MM.1S (cell line): ENCODE measurements around the gene CTNNBL1.

Experiments
- DNase-seq: peaks from one replicate; pipeline ENCODE4 v3.0.0-alpha.2; 2015
- H2AFZ ChIP-seq: fragments of 300-600 bp; sonication (generic); 2 replicates; pipeline ENCODE4 v1.6.0; 2016; ENCODE audit warnings: antibody characterized with exemption, low read length
- H3F3A ChIP-seq: fragments of 300-600 bp; sonication (generic); 2 replicates; pipeline ENCODE4 v1.6.1; 2016; ENCODE audit warnings: mild to moderate bottlenecking, antibody characterized with exemption, low read length, moderate library complexity, mixed read lengths; ENCODE audit not compliant: insufficient read depth
- H3K27ac ChIP-seq: fragments of 300-600 bp; sonication (generic); 2 replicates; pipeline ENCODE4 v1.5.1; 2016; ENCODE audit warnings: mild to moderate bottlenecking, low read length
- H3K27me3 ChIP-seq: fragments of 300-600 bp; sonication (generic); replicated peaks from 2 replicates; pipeline ENCODE4 v1.6.0; 2016; ENCODE audit warnings: low read length; ENCODE audit not compliant: insufficient read depth
- H3K36me3 ChIP-seq: fragments of 300-600 bp; sonication (generic); replicated peaks from 2 replicates; pipeline ENCODE4 v1.6.1; 2016; ENCODE audit warnings: mild to moderate bottlenecking, low read length, mixed read lengths; ENCODE audit not compliant: insufficient read depth
- H3K4me1 ChIP-seq: fragments of 300-600 bp; sonication (generic); 2 replicates; pipeline ENCODE4 v1.6.1; 2016; ENCODE audit warnings: low read length, mixed read lengths
- H3K4me2 ChIP-seq: fragments of 300-600 bp; sonication (generic); 2 replicates; pipeline ENCODE4 v1.6.0; 2016; ENCODE audit warnings: low read depth, low read length
- H3K4me3 ChIP-seq: fragments of 300-600 bp; sonication (generic); 2 replicates; pipeline ENCODE4 v1.5.1; 2016; ENCODE audit warnings: low read length, mixed read lengths
- H3K79me2 ChIP-seq: fragments of 300-600 bp; sonication (generic); 2 replicates; pipeline ENCODE4 v1.6.1; 2016; ENCODE audit warnings: mixed run types, low read length, mixed read lengths
- H3K9ac ChIP-seq: fragments of 300-600 bp; sonication (generic); 2 replicates; pipeline ENCODE4 v1.6.1; 2016; ENCODE audit warnings: low read length, mixed read lengths
- H3K9me2 ChIP-seq: fragments of 300-600 bp; sonication (generic); replicated peaks from 2 replicates; pipeline ENCODE4 v1.6.1; 2016; ENCODE audit warnings: mild to moderate bottlenecking, low read length, mixed read lengths; ENCODE audit not compliant: insufficient read depth
- H3K9me3 ChIP-seq: fragments of 300-600 bp; sonication (generic); replicated peaks from 2 replicates; pipeline ENCODE4 v1.6.1; 2016; ENCODE audit warnings: mild to moderate bottlenecking, low read length, mixed read lengths; ENCODE audit not compliant: insufficient read depth
- H4K20me1 ChIP-seq: fragments of 300-600 bp; sonication (generic); 2 replicates; pipeline ENCODE4 v1.6.1; 2016; ENCODE audit warnings: mild to moderate bottlenecking, low read length, moderate library complexity, mixed read lengths; ENCODE audit not compliant: insufficient read depth
- CTCF ChIP-seq: fragments of 300-600 bp; sonication (generic); IDR thresholded peaks from 2 replicates; pipeline ENCODE4 v1.5.1; 2016; ENCODE audit warnings: antibody characterized with exemption, low read length, mixed read lengths
- EZH2 ChIP-seq: fragments of 300-600 bp; sonication (generic); optimal IDR thresholded peaks from 2 replicates; pipeline ENCODE3; 2017; ENCODE audit warnings: low read depth, mild to moderate bottlenecking, antibody characterized with exemption, low read length, mixed read lengths
- EZH2phosphoT487 ChIP-seq: fragments of 300-600 bp; sonication (generic); IDR thresholded peaks from 2 replicates; pipeline ENCODE4 v1.6.1; 2018; ENCODE audit warnings: antibody characterized with exemption, low read length

Gene CTNNBL1

DNA sequence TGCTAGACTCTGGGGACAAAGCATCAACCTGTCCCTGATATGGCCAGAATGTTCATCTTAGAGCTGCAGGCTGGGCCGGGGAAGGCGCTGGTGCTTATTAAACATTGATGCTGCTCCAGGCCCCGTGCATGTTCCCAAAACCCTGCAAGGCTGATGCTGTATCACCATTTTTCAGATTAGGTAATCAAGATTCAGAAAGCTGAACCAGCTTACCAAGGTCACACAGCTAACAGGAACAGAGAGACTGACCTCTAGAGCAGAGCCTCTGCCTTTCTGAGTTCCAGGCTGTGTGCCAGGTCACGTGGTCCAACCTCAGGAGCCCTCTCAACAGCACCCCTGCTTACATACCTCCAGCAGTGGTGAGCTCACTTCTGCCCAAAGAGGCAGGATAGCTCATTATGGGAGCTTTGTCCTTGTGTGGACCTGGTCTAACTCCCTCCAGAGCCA, 193.0 kb downstream of the CTNNBL1 start:
- Histone ChIP-seq H3K4me2 (no peak overlapping the region), H3K9me3 (no peaks in the 10 kb centered on the region), H3K36me3 (no peaks in the 10 kb centered on the region), H3K79me2 (no peaks in the 10 kb centered on the region), H2AFZ (no peak overlapping the region), H3K27me3 (no peaks in the 10 kb centered on the region), H3F3A (no peaks in the 10 kb centered on the region), H4K20me1 (no peaks in the 10 kb centered on the region), H3K27ac (no peak overlapping the region), H3K4me1 (no peaks in the 10 kb centered on the region), H3K9ac (no peak overlapping the region), H3K4me3 (no peak overlapping the region), H3K9me2 (no peaks in the 10 kb centered on the region)
- DNase-seq = peak; percentile 32
- TF ChIP-seq EZH2phosphoT487 = no peak

DNA sequence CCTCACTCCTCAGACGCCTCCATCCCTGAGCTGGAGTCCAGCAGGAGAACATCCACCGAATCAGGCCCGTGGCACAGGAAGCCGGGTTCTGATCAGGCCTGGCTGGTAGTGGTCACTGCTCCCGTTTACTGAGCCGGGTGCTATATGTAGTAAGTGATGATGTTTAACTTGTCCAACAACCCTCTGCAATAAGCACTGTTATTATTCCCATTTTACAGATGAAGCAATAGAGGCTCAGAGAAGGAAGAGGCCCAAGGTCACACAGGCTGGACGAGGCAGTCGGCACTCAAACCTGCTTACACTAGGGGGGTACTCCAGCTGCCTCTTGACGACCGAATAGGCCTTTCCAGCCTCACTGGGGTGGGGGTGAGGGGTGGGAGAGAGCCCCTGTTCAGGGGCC, 194.8 kb downstream of the CTNNBL1 start:
- no peaks in the 10 kb centered on the region for H3K9me2 ChIP-seq
- no peak overlapping the region for H3K4me2 ChIP-seq
- H3K9ac ChIP-seq = no peak overlapping the region
- H3K9me3 ChIP-seq = no peaks in the 10 kb centered on the region
- H3K36me3 ChIP-seq = no peaks in the 10 kb centered on the region
- TF ChIP-seq EZH2 (no peak), CTCF (no peak), EZH2phosphoT487 (no peak)
- H3K4me3 ChIP-seq = no peak overlapping the region
- no peaks in the 10 kb centered on the region for H3K27me3 ChIP-seq
- H4K20me1 ChIP-seq = no peaks in the 10 kb centered on the region
- no peaks in the 10 kb centered on the region for H3K4me1 ChIP-seq
- no peak overlapping the region for H2AFZ ChIP-seq
- DNase-seq = no peak
- H3K79me2 ChIP-seq = no peaks in the 10 kb centered on the region
- no peaks in the 10 kb centered on the region for H3F3A ChIP-seq
- no peak overlapping the region for H3K27ac ChIP-seq

DNA sequence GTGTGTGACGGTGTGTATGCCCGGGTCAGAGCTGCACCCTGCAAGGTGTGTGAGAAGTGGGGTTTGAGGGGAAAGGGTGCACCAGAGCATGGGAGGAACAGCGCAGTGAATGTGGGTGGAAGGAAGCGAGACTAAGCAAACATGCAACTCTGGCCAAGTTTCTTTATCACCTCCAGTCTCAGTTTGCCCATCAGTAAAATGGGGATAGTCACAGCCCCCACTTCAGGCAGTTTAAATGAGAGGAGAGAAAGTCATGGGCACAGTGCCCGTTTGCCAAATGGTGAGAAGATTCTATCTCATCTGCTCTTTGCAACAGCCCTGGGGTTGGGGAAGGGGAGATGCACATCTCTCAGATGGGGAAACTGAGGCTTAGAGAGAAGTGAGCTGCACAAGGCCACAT, 196.3 kb downstream of the CTNNBL1 start:
- Histone ChIP-seq H3K9ac (no peak overlapping the region), H3K4me1 (no peaks in the 10 kb centered on the region), H3K9me3 (no peaks in the 10 kb centered on the region), H3K4me2 (no peak overlapping the region), H3K9me2 (no peaks in the 10 kb centered on the region), H2AFZ (no peak overlapping the region), H3K27me3 (no peaks in the 10 kb centered on the region), H3K79me2 (no peaks in the 10 kb centered on the region), H3K36me3 (no peaks in the 10 kb centered on the region), H4K20me1 (no peaks in the 10 kb centered on the region), H3F3A (no peaks in the 10 kb centered on the region), H3K4me3 (no peak overlapping the region), H3K27ac (no peak overlapping the region)
- TF ChIP-seq EZH2 (no peak), CTCF (no peak), EZH2phosphoT487 (no peak)
- no peak for DNase-seq

DNA sequence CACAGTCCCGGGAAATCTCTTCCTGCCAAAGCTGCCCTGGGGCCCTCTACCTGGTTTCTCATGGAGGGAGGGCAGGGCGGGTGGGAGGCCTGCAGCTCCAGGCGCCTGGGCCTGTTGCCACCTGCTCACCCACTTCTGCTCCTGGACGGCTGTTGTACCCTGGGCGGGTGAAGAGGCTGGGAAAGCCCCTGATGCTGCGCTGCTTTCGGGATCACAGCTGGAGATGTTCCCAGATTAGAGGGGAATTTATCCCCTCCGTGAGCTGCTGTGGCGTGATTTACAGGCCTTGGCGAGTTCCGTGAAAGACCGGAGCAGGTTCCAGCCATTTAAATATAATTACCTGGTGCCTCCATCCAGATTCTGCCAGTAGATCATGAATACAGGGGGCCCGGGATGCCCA, 196.8 kb downstream of the CTNNBL1 start:
- TF ChIP-seq EZH2 = no peak
- TF ChIP-seq EZH2phosphoT487 = no peak
- TF ChIP-seq CTCF = no peak
- Histone ChIP-seq H3K4me3 (no peak overlapping the region), H2AFZ (no peak overlapping the region), H3K79me2 (no peaks in the 10 kb centered on the region), H3K9me2 (no peaks in the 10 kb centered on the region), H3K27ac (no peak overlapping the region), H3K36me3 (no peaks in the 10 kb centered on the region), H3F3A (no peaks in the 10 kb centered on the region), H3K4me2 (no peak overlapping the region), H3K9me3 (no peaks in the 10 kb centered on the region), H3K9ac (no peak overlapping the region), H3K4me1 (no peaks in the 10 kb centered on the region), H4K20me1 (no peaks in the 10 kb centered on the region), H3K27me3 (no peaks in the 10 kb centered on the region)
- DNase-seq = no peak
